Thoracic aorta (tissue), 2 donors: Measurements from ENCODE around the gene ATF5. TPM values are rescaled to one million over a fixed set of nuclear protein-coding genes. Genes with fewer than 3 reads are reported as not detected.

Experiments used
- ATAC-seq: fragments of 150-250 bp; one replicate; pipeline ENCODE4 v1.8.0; 2017; ENCODE audit warnings: low read depth; ENCODE audit not compliant: insufficient number of reproducible peaks, low FRiP score
- DNase-seq: peaks from one replicate; pipeline ENCODE4 v3.0.0-alpha.2; 2020; ENCODE audit warnings: low spot score
- H3K27ac ChIP-seq, 2 donors: fragments of 200-600 bp; sonication (generic); 1 replicate in 1 of 2; 2 replicates in 1 of 2; pipeline ENCODE4 v1.5.1; 2016; ENCODE audit warnings: mild to moderate bottlenecking in 2 of 2, moderate library complexity in 2 of 2
- H3K27me3 ChIP-seq: fragments of 200-600 bp; sonication (generic); replicated peaks from 2 replicates; pipeline ENCODE4 v1.6.0; 2016; ENCODE audit warnings: mild to moderate bottlenecking; ENCODE audit not compliant: insufficient read depth
- H3K36me3 ChIP-seq: fragments of 200-600 bp; sonication (generic); one replicate; pipeline ENCODE4 v1.5.1; 2016
- H3K4me1 ChIP-seq, 2 donors: fragments of 200-600 bp; sonication (generic); 1 replicate in 1 of 2; 2 replicates in 1 of 2; pipeline versions ENCODE4 v1.5.1 to v1.6.0; 2016; ENCODE audit warnings: low read depth in 2 of 2, mild to moderate bottlenecking in 1 of 2; ENCODE audit not compliant: control insufficient read depth in 1 of 2
- H3K4me3 ChIP-seq: fragments of 200-600 bp; sonication (generic); 2 replicates; pipeline ENCODE4 v1.5.1; 2016; ENCODE audit warnings: mild to moderate bottlenecking
- H3K9me3 ChIP-seq: fragments of 200-600 bp; sonication (generic); 2 replicates; pipeline ENCODE4 v1.5.1; 2016
- CTCF ChIP-seq: fragments of 200-600 bp; sonication (generic); IDR thresholded peaks from one replicate; pipeline ENCODE4 v1.5.1; 2019; ENCODE audit warnings: antibody characterized with exemption
- total RNA-seq, 2 donors: library from RNA; depleted of rRNA; stranded (reverse); fragments of >200 nt; gene quantifications; one replicate each; pipeline versions ENCODE4 v1.1.0 to v1.2.3, GENCODE V29; 2016

The ATF5 gene
- total RNA-seq, 2 donors from 2014 or later = 8.4 to 9.8 TPM

- TF ChIP-seq CTCF = no peak
- Histone ChIP-seq H3K27ac (no peak overlapping the region), H3K27me3 (no peaks in the 10 kb centered on the region), H3K4me3 (no peak overlapping the region), H3K36me3 (peaks cover 7% of the 10 kb centered on the region), H3K9me3 (no peaks in the 10 kb centered on the region), H3K4me1 (no peaks in the 10 kb centered on the region)
- DNase-seq = no peak
- ATAC-seq = no peak
Observed at GRCh38 chr19:49971991-49972411, 43.0 kb downstream of the ATF5 start.

GRCh38 chr19:49972841-49973240 is 43.8 kb downstream of the ATF5 start:
- Histone ChIP-seq H3K4me3 (no peak overlapping the region), H3K36me3 (peaks cover 9% of the 10 kb centered on the region), H3K27me3 (no peaks in the 10 kb centered on the region), H3K9me3 (no peaks in the 10 kb centered on the region), H3K4me1 (no peaks in the 10 kb centered on the region), H3K27ac (no peak overlapping the region)
- DNase-seq (no peak), ATAC-seq (no peak)
- TF ChIP-seq CTCF = no peak

GRCh38 chr19:49973987-49974386 is 45.0 kb downstream of the ATF5 start:
- no peak overlapping the region for H3K27ac ChIP-seq
- no peaks in the 10 kb centered on the region for H3K27me3 ChIP-seq
- ATAC-seq = no peak
- peaks cover 18% of the 10 kb centered on the region for H3K36me3 ChIP-seq
- DNase-seq = no peak
- no peaks in the 10 kb centered on the region for H3K4me1 ChIP-seq
- no peak for TF ChIP-seq CTCF
- H3K9me3 ChIP-seq = no peaks in the 10 kb centered on the region
- H3K4me3 ChIP-seq = no peak overlapping the region

GRCh38 chr19:49975051-49975450 is 46.0 kb downstream of the ATF5 start:
- H3K36me3 ChIP-seq = peaks cover 25% of the 10 kb centered on the region

GRCh38 chr19:49976496-49976895 is 47.5 kb downstream of the ATF5 start:
- Histone ChIP-seq H3K9me3 (no peaks in the 10 kb centered on the region), H3K36me3 (peaks cover 31% of the 10 kb centered on the region), H3K4me1 (no peaks in the 10 kb centered on the region), H3K27ac (no peak overlapping the region), H3K4me3 (no peak overlapping the region), H3K27me3 (no peaks in the 10 kb centered on the region)
- DNase-seq = no peak
- no peak for ATAC-seq
- no peak for TF ChIP-seq CTCF

More at GRCh38 chr19:49975051-49975450, 46.0 kb downstream of the ATF5 start:
- Histone ChIP-seq H3K4me3 (no peak overlapping the region), H3K9me3 (no peaks in the 10 kb centered on the region), H3K27me3 (no peaks in the 10 kb centered on the region), H3K27ac (no peak overlapping the region), H3K4me1 (no peaks in the 10 kb centered on the region)
- ATAC-seq (no peak), DNase-seq (no peak)
- no peak for TF ChIP-seq CTCF
